Stimulated activated CD8-positive, alpha-beta memory T cell treated with anti-CD3 and anti-CD28 coated beads, Interleukin-4, amount 100 ng/mL, for 24 hours (primary cell): ENCODE measurements around the gene ST6GALNAC2.

ENCODE experiments used
- DNase-seq: peaks from one replicate; pipeline ENCODE4 v3.0.0-alpha.2; 2020; ENCODE audit warnings: low read depth

Gene ST6GALNAC2

DNA sequence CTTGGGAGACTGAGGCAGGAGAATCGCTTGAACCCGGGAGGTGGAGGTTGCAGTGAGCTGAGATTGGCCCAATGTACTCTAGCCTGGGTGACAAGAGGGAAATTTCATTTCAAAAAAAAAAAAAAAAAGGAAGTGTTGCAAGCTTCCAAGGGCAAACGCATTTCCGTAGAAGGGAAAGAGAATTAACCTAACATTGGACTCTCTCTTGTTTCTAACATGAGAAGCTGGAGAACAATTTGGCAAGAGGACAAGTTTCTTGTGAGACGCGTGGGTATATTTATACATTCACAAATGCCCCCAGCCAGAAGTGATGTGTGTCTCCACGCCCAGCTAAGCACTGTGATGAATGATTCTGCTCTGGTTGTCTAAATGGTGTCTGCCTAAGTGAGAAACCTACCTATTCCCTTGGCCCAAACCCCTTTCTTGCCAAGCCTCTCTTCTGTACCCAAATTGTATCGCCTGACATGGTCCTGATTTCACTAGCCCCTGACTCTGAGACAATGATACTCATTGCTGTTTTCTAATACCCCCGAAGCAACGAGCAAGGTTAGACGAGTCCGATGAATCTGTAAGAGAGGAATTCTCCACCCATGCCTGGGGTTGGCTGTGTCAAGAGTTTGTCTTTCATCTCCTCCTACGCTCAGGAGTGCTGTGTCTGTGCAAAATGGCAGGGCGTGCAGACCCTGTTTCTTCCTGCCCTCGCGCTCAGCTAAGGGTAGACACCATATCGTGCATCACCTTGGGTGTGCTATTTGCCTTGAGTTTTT is 14.2 kb upstream of the ST6GALNAC2 start:
- no peak for DNase-seq

GRCh38 chr17:76598004-76598439 is 12.4 kb upstream of the ST6GALNAC2 start:
- no peak for DNase-seq

DNA sequence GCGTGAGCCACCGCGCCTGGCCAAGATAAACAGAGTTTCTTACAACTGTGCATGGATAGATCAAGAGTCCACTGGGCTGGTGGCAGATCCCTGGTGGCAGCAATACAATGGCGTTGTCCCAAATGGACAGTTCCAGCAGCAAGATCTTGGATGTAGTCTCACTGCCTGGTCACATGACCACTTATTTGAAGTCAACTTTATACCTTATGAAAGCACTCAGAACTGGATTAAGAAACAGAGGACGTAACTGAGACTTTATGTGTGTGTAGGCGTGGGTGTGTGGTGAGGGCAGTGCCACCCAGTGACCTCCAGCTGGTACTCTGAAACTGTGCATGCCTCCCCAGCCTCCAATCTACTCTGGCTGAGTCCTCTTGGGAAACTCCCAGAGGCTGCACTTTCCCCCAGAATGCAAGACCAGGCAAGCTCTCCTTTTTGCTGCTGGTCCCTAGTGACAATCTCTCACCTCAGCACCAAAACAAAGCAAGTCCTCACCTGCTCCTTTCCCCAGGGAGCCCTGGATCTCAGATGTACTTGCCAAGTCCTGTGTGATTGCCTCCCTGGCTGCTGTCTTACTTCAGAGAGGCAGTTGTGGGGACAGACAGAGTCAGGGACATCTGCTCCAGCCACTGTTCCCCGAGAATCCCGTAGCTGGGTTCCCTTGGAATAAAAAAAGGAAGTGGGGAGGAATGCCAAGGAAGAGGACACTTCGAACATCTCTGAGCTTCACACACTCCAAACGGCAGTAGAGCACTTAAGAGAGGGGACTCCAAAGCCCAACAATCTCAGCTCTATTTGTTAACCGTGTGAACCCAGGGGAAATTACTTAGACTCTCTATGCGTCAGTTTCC is 11.7 kb upstream of the ST6GALNAC2 start:
- DNase-seq: no peak

DNA sequence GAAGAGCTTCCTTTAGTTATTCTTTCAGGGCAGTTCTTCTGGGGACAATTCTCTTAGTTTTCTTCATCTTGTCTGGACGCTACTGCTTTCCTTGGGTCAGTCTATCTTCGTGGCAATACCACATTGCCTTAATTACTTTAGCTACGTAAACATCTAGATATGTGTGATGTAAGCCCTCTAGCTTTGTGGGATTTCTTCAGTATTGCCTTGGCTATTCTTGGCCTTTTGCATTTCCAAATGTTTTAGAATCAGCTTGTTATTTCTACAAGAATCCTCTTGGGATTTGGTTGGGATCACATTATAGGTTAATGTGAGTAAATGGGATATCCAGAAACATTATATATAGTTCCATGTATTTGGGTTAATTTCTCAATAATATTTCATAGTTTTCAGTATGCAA is 9.0 kb upstream of the ST6GALNAC2 start:
- no peak for DNase-seq

- no peak for DNase-seq
Measured at GRCh38 chr17:76593959-76594358, 8.3 kb upstream of the ST6GALNAC2 start.

GRCh38 chr17:76593384-76593826 is 7.7 kb upstream of the ST6GALNAC2 start:
- no peak for DNase-seq

GRCh38 chr17:76588182-76588581 is 2.5 kb upstream of the ST6GALNAC2 start:
- DNase-seq: no peak

- no peak for DNase-seq
Measured at GRCh38 chr17:76586741-76587487, 1.3 kb upstream of the ST6GALNAC2 start.

GRCh38 chr17:76585033-76585648 is 519 bp downstream of the ST6GALNAC2 start:
- DNase-seq: no peak

DNA sequence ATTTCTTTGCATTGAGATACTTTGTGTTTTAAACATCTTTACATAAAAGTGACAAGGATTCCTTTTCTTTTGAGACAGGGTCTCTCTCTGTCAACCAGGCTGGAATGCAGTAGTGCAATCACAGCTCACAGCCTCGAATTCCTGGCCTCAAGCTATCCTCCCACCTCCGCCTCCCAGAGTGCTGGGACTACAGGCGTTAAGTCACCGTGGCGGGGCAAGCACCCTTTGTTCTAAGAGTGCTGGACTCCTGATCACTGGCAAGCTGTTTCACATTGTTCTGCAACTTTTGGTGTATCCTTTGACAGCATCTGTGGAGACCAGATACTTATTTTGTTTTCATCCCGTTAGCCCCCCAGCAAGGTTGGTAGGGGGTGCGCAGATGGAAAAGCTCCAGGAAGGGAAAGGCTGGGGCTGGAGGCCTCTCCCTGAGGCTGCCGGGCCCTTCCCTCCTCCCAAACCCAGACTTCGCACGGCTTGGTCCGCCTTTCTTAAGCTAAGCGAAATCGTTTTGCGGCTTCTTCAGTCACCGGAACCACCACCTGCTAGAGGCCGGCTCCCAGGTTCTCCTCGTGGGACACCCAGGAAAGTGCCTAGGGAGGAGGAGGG is 1.1 kb downstream of the ST6GALNAC2 start:
- no peak for DNase-seq

GRCh38 chr17:76582660-76583059 is 3.0 kb downstream of the ST6GALNAC2 start:
- DNase-seq: no peak

- no peak for DNase-seq
Measured at GRCh38 chr17:76581515-76581914, 4.1 kb downstream of the ST6GALNAC2 start.

- DNase-seq: no peak
Measured at GRCh38 chr17:76579281-76579680, 6.4 kb downstream of the ST6GALNAC2 start.

DNA sequence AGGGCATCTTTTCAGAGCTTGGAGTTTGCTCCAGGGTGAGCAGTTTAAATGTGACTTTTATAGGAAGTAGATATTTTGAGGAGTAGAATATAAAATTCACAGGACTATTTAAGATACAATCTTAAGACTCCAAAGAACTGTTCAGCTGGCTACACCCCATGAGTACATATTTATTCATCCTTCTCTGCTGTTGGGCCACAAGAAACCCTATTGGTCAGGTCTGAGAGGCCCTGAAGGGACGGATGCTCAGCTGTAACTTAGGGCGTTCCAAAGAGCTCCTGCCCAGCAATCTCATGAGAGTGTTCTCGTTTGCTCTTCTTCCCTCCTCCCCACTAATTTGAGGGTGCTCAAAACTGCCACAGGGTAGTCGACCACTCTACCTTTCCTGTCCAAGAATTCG is 7.3 kb downstream of the ST6GALNAC2 start:
- no peak for DNase-seq

- no peak for DNase-seq
Measured at GRCh38 chr17:76577876-76578275, 7.8 kb downstream of the ST6GALNAC2 start.

- no peak for DNase-seq
Measured at GRCh38 chr17:76576189-76576588, 9.5 kb downstream of the ST6GALNAC2 start.

GRCh38 chr17:76575570-76575969 is 10.1 kb downstream of the ST6GALNAC2 start:
- DNase-seq: no peak

DNA sequence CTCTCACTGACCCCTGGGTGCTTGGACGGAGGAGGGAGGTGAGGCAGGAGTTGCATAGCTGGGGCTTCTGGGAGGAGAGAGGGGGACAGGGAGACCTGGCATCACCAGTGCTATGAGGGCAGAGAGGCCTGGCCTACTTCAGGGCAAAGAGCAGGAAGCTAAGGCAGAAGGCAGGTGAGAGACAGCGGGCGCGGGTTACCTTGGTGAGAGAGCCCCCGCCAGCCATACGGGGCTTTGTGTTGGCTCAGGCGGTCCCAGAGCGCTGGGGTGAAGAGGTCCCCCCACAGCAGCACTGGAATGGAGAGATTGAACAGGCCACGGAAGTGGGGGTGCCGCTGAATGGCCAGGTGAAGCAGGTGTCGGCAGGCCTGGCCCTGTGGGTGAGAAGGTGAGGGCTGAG is 11.5 kb downstream of the ST6GALNAC2 start:
- no peak for DNase-seq

GRCh38 chr17:76573096-76573495 is 12.6 kb downstream of the ST6GALNAC2 start:
- DNase-seq: no peak

DNA sequence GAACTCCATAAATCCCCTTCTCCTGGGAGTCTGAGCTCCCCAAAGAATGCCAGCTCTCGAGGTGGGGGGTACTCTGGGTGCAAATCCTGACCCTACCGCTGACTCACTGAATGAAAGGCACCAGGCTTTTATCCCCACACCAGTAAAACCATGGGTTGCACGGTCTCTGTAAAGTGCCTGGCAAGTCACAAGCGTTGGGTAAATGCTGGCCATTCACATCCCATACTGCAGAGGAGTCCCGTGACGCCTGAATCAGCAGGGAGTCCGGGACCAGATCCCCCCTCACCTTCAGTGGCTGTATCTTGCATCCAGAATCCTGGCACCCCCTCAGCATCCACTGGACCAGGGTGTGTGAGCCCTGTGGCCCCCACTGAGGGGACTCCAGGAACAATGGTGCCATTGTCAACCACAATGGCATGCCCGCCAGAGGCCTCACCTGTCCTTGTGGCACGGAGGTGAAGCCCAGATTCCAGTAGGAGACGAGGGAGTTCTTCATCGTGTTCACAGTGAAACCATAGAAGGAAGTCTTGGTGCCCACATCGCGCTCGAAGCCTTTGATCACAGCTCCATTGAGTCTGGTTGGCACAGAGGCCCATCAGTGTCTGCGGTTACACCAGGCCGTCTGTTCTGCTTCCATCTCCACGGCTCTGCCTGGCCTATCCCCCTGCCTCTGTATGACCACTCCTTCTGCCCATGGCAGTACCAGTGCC is 13.3 kb downstream of the ST6GALNAC2 start:
- no peak for DNase-seq
